ENCODE measurements around the gene BICRA. TPM values are rescaled to one million over a fixed set of nuclear protein-coding genes. Genes with fewer than 3 reads are reported as not detected.

The BICRA gene
- total RNA-seq, 1 experiment from 2014 or later: 23.1 TPM

GRCh38 chr19:47750752-47751151 lies 141.8 kb downstream of the BICRA start:
- no peak for TF ChIP-seq EZH2 (IDR thresholded peaks at IDR 0.05; ENCODE audit: borderline replicate concordance, low read depth, low read length, poor library complexity, severe bottlenecking)
- no peak for TF ChIP-seq CTCF (conservative IDR thresholded peaks at IDR 0.05; ENCODE audit: low read depth, low read length)
- ChIA-PET POLR2A (ENCODE audit: low non-redundant PET) (no interaction called here), CTCF (no interaction called here)
- no peak overlapping the region for H3K27ac ChIP-seq (ENCODE audit: low read depth, low read length, poor library complexity, severe bottlenecking)
- H3K36me3 ChIP-seq (ENCODE audit: insufficient read depth, low read length, poor library complexity, severe bottlenecking): peaks cover 78% of the 10 kb centered on the region
- intact Hi-C loops (cut with micrococcal nuclease; ENCODE audit: unreplicated experiment): no loop called here
- H3K4me3 ChIP-seq (ENCODE audit: low read depth, low read length, poor library complexity, severe bottlenecking): no peak overlapping the region
- H3K9me3 ChIP-seq (ENCODE audit: low read depth, low read length, poor library complexity, severe bottlenecking): no peaks in the 10 kb centered on the region
- BruUV-seq (replicated peaks): no TSS peak
- H3K4me1 ChIP-seq (ENCODE audit: insufficient read depth, low read length, poor library complexity, severe bottlenecking): peaks cover 6% of the 10 kb centered on the region
- H3K27me3 ChIP-seq (replicated peaks; ENCODE audit: insufficient read depth, low read depth, low read length, poor library complexity): no peaks in the 10 kb centered on the region
- no peak for DNase-seq (ENCODE audit: low spot score)

GRCh38 chr19:47752440-47753211 lies 143.7 kb downstream of the BICRA start:
- Histone ChIP-seq H3K36me3 (ENCODE audit: insufficient read depth, low read length, poor library complexity, severe bottlenecking) (peaks cover 84% of the 10 kb centered on the region), H3K27me3 (replicated peaks; ENCODE audit: insufficient read depth, low read depth, low read length, poor library complexity) (no peaks in the 10 kb centered on the region), H3K27ac (ENCODE audit: low read depth, low read length, poor library complexity, severe bottlenecking) (no peak overlapping the region), H3K4me3 (ENCODE audit: low read depth, low read length, poor library complexity, severe bottlenecking) (no peak overlapping the region), H3K4me1 (ENCODE audit: insufficient read depth, low read length, poor library complexity, severe bottlenecking) (no peaks in the 10 kb centered on the region), H3K9me3 (ENCODE audit: low read depth, low read length, poor library complexity, severe bottlenecking) (no peaks in the 10 kb centered on the region)
- intact Hi-C loops (cut with micrococcal nuclease; ENCODE audit: unreplicated experiment): no loop called here
- ChIA-PET POLR2A (ENCODE audit: low non-redundant PET) (no interaction called here), CTCF (no interaction called here)
- no peak for DNase-seq (ENCODE audit: low spot score)
- no peak for TF ChIP-seq EZH2 (IDR thresholded peaks at IDR 0.05; ENCODE audit: borderline replicate concordance, low read depth, low read length, poor library complexity, severe bottlenecking)
- no peak for TF ChIP-seq CTCF (conservative IDR thresholded peaks at IDR 0.05; ENCODE audit: low read depth, low read length)
- no TSS peak for BruUV-seq (replicated peaks)

Other genes with a start within 250 kb of the BICRA start
- gene MEIS3, start 189.6 kb upstream of the BICRA start, total RNA-seq (2021): 9.6 and 21.3 TPM in 2 replicates
- gene SLC8A2, start 137.2 kb upstream of the BICRA start, total RNA-seq (2021): 3.2 and 6.6 TPM in 2 replicates
- gene KPTN, start 124.9 kb upstream of the BICRA start, total RNA-seq (2021): 18.7 and 18.9 TPM in 2 replicates
- gene NAPA, start 94.1 kb upstream of the BICRA start, total RNA-seq (2021): 88.9 and 90.9 TPM in 2 replicates
- not detected in 2 replicates for gene ZNF541, start 36.0 kb upstream of the BICRA start, total RNA-seq (2021)
- gene EHD2, start 104.3 kb downstream of the BICRA start, total RNA-seq (2021): 2.9 and 3.0 TPM in 2 replicates
- 146 and 172 TPM in 2 replicates for gene NOP53, start 136.4 kb downstream of the BICRA start, total RNA-seq (2021)
- gene SELENOW, start 169.6 kb downstream of the BICRA start, total RNA-seq (2021): 107 and 121 TPM in 2 replicates
- gene TPRX1, start 195.4 kb downstream of the BICRA start, total RNA-seq (2021): not detected in 2 replicates
- gene CRX, start 212.8 kb downstream of the BICRA start, total RNA-seq (2021): not detected in 2 replicates